HAP-1 (cell line): ENCODE measurements around the gene TNK1.

ENCODE experiments used
- DNase-seq, 2 experiments: peaks; one replicate each; pipeline ENCODE4 v3.0.0-alpha.2; 2016 to 2020; ENCODE audit warnings: low spot score in 2 of 2
- H3K27me3 ChIP-seq: fragments of 250-450 bp; sonication (Bioruptor Pico); 2 replicates; pipeline ENCODE4 v1.5.1; 2020; ENCODE audit warnings: low read depth, mild to moderate bottlenecking, moderate library complexity
- H3K36me3 ChIP-seq: fragments of 250-450 bp; sonication (Bioruptor Pico); replicated peaks from 2 replicates; pipeline ENCODE4 v1.5.1; 2020; ENCODE audit warnings: mild to moderate bottlenecking
- H3K4me1 ChIP-seq: fragments of 250-450 bp; sonication (Bioruptor Pico); 2 replicates; pipeline ENCODE4 v1.5.1; 2020; ENCODE audit warnings: mild to moderate bottlenecking
- H3K4me3 ChIP-seq: fragments of 250-450 bp; sonication (Bioruptor Pico); 2 replicates; pipeline ENCODE4 v1.5.1; 2020; ENCODE audit warnings: mild to moderate bottlenecking, moderate library complexity
- H3K9me3 ChIP-seq: fragments of 250-450 bp; sonication (Bioruptor Pico); 2 replicates; pipeline ENCODE4 v1.5.1; 2020; ENCODE audit warnings: mild to moderate bottlenecking, moderate library complexity
- in situ Hi-C: fragments of 300-500 bp; cut with MboI; formaldehyde crosslinking; loops from 3 replicates; pipeline ENCODE4 v1.14.3; 2020; ENCODE audit warnings: low sequenced_read_pairs, inconsistent platforms, mixed read lengths

TNK1 gene

DNA sequence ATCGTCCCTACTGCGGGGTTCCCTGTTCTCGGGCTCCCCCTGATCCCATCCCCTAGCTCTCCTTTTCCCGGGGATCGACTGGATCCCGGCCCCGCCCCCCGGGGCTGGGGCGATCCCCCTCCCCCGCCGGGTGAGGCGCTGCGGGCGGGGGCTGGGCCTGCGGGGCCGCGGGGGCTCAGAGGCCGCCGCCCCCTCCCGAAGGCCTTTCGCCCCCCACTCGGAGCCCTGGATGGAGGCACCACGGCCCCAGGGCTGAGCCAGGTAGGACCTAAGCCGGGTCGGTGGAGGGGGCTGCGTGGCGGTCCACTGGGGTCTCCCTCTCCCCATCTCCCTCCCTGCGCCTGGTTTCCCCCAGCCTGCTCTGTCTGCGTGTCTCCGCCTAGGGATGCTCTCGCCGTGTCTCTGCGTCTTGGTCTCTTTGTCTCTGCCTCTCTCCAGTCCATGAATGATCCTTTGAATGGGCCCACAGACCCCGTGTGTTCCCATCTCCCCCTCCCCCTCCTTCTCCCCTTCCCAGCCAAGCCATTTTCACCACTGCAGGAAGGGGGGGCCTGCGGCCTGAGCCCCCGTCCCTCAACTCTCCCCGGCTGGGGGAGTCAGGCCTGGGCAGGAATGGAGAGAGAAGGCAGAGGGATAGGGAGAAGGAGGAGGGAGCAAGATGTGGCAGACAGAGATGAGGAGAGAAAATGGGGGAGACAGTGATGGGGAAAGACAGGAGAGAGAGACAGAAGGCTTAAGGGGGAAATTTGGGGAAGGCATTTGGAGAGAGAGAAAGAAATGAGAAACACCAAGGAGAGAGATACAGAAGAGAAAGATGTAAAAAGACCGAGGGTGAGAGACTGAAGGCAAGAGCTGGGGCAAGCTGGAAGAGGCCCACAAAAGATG lies 24.7 kb downstream of the TNK1 start:
- in situ Hi-C loops = no loop called here
- Histone ChIP-seq H3K4me1 (peaks cover 6% of the 10 kb centered on the region), H3K27me3 (no peaks in the 10 kb centered on the region), H3K36me3 (peaks cover 14% of the 10 kb centered on the region), H3K9me3 (no peaks in the 10 kb centered on the region), H3K4me3 (peak overlapping the region; percentile 69)
- peak in 1 of 2 experiments; percentile 40 for DNase-seq

DNA sequence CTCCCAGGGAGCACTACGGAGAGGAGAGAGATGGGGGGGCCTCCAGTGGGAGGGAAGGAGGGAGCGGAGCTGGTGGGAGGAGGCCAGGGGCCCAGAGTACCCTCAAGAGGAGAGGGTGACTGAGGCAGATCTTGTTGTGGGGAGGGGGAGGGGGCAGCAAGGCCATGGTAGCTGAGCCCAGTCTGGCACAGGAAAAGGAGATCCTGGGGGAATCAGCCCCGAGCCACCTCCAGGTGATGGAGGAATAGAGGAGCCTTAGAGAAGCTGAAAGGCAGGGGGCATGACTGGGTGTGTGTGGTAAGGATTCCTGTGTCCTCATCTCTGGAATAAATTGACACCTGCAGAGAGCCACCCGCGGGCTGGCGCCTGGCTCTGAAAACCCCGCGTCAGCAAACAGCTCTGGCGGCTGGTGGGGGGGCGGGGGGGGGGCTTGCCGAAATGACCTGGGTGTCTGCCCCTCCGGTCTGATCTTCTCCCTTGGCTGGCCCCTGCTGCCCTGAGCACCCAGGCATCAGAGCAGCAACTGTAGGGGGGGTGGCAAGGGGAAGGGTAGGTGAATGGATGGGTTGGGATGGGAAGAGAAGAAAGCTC lies 25.4 kb downstream of the TNK1 start:
- H3K9me3 ChIP-seq = no peaks in the 10 kb centered on the region
- in situ Hi-C loops = no loop called here
- DNase-seq = peak in 1 of 2 experiments; percentile 26
- H3K36me3 ChIP-seq = peaks cover 14% of the 10 kb centered on the region
- H3K4me3 ChIP-seq = peak overlapping the region; percentile 69
- peaks cover 6% of the 10 kb centered on the region for H3K4me1 ChIP-seq
- no peaks in the 10 kb centered on the region for H3K27me3 ChIP-seq

DNA sequence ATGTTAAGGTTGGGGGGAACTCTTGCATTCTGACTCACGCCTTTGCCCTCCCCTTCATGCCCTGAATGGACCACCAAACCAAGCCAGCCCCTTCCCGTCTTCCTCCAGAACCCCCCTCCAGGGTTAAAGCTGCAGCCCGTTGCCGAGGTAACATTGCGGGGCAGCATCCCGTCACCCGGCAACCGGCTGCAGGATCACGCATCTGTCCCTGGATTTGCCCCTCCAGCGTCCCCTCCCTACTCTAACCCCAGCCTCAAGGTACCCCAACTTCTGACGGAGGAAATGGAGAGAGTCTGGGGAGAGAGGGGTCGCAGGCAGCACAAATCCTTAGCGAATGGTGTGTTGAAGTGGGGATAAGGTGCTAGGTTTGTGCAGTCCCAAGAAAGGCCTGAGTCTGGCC lies 26.2 kb downstream of the TNK1 start:
- Histone ChIP-seq H3K4me3 (no peak overlapping the region), H3K4me1 (peaks cover 6% of the 10 kb centered on the region), H3K27me3 (no peaks in the 10 kb centered on the region), H3K36me3 (peaks cover 12% of the 10 kb centered on the region), H3K9me3 (no peaks in the 10 kb centered on the region)
- in situ Hi-C loops = no loop called here
- DNase-seq = no peak

DNA sequence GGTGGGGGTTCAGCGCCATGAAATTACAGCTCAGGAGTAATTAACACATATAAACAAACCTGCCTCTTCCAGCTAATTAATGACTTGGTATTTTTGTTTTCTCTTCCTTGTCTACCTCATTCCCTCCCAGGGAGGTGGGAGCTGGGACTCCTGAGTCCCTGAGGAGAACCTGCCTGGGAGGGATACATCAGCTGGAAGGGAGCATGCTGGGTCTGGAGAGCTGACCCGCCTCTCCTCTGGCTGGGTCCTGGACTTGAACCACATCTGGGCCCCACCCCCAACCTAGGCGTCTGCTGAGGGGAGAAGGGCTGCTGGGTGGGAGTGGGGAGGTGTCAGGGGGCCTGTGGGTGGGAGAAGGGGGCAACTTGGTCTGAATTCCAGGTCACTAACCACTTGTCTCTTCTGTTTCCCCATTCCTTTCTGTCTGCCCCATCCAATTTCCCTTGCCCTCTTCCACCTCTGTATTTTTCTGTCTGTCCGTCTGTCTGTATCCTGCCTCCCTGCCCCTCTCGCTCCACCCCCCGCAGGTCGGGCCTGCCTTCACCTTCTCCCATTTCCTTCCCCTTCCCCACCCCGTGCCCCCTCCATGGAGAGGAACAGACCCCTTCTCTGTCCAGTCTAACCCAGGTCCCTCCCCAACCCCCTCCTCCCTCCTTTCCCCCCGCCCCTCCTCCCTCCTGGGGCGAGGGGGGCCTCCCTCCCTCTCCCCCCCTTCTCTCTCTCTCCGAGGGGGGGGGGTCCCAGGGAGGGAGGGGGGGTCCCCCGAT lies 26.8 kb downstream of the TNK1 start, which contains the start of gene NLGN2:
Gene NLGN2, plus strand, starts transcription at position 361 of the 767 bp plus-strand sequence. CDS start 411 bp downstream, outside the sequence.
- Histone ChIP-seq H3K36me3 (peaks cover 10% of the 10 kb centered on the region), H3K4me3 (no peak within 1 kb of the TSS), H3K9me3 (no peaks in the 10 kb centered on the region), H3K4me1 (peaks cover 5% of the 10 kb centered on the region), H3K27me3 (no peaks in the 10 kb centered on the region)
- in situ Hi-C loops = no loop called here
- DNase-seq = no peak

DNA sequence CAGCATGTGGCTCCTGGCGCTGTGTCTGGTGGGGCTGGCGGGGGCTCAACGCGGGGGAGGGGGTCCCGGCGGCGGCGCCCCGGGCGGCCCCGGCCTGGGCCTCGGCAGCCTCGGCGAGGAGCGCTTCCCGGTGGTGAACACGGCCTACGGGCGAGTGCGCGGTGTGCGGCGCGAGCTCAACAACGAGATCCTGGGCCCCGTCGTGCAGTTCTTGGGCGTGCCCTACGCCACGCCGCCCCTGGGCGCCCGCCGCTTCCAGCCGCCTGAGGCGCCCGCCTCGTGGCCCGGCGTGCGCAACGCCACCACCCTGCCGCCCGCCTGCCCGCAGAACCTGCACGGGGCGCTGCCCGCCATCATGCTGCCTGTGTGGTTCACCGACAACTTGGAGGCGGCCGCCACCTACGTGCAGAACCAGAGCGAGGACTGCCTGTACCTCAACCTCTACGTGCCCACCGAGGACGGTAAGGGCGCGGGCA lies 27.4 kb downstream of the TNK1 start:
- no peaks in the 10 kb centered on the region; the same call in 1 of the 2 replicates for H3K4me1 ChIP-seq
- in situ Hi-C loops = no loop called here
- peaks cover 9% of the 10 kb centered on the region for H3K36me3 ChIP-seq
- H3K9me3 ChIP-seq = no peaks in the 10 kb centered on the region
- H3K27me3 ChIP-seq = no peaks in the 10 kb centered on the region
- H3K4me3 ChIP-seq = no peak overlapping the region
- no peak for DNase-seq

DNA sequence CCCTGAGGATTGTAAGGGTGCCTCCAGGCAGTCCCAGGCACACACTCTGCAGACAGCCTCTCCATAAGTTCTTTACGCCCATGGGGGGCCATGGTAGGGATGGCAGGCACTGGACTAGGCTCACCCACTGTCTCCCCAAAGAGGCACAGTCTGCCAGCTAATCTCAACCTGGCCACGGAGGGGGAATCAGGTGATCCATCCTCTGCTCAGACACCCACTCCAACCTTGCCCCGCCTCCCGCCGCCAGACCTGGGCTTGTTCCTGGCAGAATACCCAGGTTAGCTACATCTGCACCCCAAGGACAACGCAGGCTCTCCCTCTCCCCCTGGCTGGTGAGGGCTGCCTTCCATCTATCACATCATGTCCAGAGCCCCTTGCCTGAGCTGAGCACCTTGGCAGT lies 28.0 kb downstream of the TNK1 start:
- no peak for DNase-seq
- Histone ChIP-seq H3K4me3 (no peak overlapping the region), H3K27me3 (no peaks in the 10 kb centered on the region), H3K9me3 (no peaks in the 10 kb centered on the region), H3K4me1 (no peaks in the 10 kb centered on the region; the same call in 1 of the 2 replicates), H3K36me3 (peaks cover 9% of the 10 kb centered on the region)
- in situ Hi-C loops = no loop called here

DNA sequence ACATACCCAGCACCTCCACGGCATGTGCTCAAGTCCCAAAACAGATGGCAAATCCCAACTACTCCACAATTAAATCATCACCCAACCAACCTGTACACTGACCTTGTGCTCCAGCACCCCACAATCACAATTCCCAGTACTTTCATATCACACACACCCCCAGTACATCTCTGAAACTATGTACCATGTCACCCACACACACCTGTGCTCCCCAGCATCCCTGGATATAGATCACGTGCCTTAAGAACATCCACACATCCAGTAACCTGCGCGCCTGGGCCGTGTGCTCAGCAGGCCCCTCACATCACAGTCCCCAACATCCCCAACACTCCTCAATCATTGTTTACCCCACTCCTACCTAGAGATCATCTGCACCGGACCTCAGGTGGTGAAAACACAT lies 28.8 kb downstream of the TNK1 start:
- peaks cover 9% of the 10 kb centered on the region for H3K36me3 ChIP-seq
- H3K9me3 ChIP-seq = no peaks in the 10 kb centered on the region
- DNase-seq = no peak
- in situ Hi-C loops = no loop called here
- no peaks in the 10 kb centered on the region; the same call in 1 of the 2 replicates for H3K4me1 ChIP-seq
- H3K4me3 ChIP-seq = no peak overlapping the region
- H3K27me3 ChIP-seq = no peaks in the 10 kb centered on the region

DNA sequence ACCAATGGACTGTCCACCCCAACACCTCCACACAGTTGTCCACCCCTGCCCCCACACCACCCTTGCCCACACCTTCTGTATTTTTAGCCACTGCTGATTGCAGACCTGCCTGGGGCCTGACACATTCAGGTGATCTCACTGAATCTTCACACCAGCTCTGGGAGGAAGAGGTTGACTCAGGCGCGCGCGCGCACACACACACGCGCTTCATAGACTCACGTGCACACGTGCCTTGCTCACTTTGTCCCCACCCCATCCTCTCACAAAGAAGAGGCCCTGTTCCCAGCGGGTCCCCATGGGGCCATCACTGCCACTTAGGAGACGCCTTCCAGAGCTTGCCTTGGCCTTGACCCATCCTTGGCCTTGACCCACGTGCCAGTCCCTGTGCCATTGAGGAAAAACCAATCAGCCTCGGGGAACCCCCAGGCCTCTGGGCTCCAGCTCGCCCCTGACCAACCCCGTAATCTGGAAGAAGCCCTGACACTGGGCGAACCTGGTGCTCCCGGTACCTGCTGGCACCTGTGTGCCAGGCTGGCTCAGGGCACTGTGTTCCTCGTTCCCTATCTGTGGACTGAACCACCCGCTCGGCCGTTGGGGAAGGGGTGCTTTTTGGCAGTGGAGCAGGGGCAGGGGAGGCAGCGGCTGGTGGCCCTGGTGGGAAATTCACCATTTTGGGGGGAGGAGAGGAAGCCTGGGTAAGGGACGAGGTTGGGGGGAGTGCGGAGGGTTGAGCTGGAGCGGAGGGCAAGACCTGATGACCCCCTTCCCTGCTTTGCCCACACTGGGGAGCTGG lies 29.9 kb downstream of the TNK1 start:
- DNase-seq = no peak
- Histone ChIP-seq H3K36me3 (peaks cover 15% of the 10 kb centered on the region), H3K9me3 (no peaks in the 10 kb centered on the region), H3K4me3 (no peak overlapping the region), H3K27me3 (no peaks in the 10 kb centered on the region), H3K4me1 (no peaks in the 10 kb centered on the region; the same call in 1 of the 2 replicates)
- in situ Hi-C loops = no loop called here

DNA sequence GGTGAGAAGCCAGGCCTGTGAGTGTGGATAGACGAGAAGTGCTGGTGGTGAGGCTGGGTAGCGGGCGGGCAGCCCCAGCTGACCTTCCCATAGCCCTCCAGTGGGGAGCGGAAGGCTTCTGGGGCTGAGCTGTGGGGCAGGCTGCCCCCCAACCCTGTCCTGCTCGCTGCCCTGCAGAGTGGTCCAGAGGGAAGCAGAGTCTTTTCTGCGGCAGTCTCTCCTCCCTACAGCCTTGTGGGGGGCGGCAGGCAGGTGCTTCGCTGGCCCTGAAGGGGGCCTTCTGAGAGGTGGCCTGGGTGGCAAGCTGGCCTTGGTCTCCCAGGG lies 30.5 kb downstream of the TNK1 start:
- peaks cover 15% of the 10 kb centered on the region for H3K36me3 ChIP-seq
- no peak for DNase-seq
- in situ Hi-C loops = no loop called here
- H3K4me3 ChIP-seq = no peak overlapping the region
- no peaks in the 10 kb centered on the region for H3K4me1 ChIP-seq
- H3K27me3 ChIP-seq = no peaks in the 10 kb centered on the region
- H3K9me3 ChIP-seq = no peaks in the 10 kb centered on the region

DNA sequence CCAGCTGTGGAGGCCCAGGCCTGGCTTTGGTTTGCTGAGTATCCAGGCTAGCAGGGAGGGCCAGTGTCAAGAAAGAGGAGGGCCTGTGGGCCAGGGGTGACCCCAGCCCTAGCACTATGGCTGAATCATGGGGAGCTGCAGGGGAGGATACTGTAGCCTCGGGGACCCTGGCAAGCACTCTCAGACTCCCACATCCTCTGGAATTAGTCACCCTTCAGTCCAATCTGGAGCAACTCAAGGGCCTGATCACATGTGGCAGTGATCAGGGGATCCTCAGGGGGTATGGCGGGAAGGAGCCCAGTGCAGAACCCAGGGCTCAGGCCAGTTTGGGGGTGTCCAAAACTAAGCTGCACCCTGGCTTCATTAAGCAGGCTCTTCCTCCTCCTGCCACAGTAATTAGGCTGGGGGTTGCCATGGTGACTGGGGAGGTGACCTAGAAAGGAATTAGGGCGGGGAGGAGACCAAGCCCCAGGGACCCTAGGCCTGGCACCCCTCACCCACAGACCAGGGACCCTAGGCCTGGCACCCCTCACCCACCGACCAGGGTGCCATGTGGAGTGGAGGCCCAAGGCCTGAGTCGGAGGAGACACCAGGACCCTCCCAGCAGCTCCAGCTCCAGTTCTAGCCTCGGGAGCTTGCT lies 32.6 kb downstream of the TNK1 start:
- peaks cover 15% of the 10 kb centered on the region for H3K36me3 ChIP-seq
- no peaks in the 10 kb centered on the region for H3K4me1 ChIP-seq
- H3K27me3 ChIP-seq = no peaks in the 10 kb centered on the region
- DNase-seq = no peak
- in situ Hi-C loops = no loop called here
- no peak overlapping the region for H3K4me3 ChIP-seq
- no peaks in the 10 kb centered on the region for H3K9me3 ChIP-seq

DNA sequence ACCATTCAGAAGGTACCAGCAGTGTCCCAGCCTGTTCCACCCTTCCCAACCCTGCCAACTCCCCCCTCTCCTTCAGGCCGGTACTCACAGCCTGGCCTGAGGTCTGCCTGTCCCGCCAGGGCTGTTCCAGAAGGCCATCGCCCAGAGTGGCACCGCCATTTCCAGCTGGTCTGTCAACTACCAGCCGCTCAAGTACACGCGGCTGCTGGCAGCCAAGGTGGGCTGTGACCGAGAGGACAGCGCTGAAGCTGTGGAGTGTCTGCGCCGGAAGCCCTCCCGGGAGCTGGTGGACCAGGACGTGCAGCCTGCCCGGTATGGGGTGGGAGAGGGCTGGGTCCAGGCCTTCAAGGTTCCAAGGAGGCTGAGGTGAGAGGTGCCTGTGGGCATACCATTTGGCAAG lies 33.9 kb downstream of the TNK1 start:
- no peak overlapping the region for H3K4me3 ChIP-seq

DNA sequence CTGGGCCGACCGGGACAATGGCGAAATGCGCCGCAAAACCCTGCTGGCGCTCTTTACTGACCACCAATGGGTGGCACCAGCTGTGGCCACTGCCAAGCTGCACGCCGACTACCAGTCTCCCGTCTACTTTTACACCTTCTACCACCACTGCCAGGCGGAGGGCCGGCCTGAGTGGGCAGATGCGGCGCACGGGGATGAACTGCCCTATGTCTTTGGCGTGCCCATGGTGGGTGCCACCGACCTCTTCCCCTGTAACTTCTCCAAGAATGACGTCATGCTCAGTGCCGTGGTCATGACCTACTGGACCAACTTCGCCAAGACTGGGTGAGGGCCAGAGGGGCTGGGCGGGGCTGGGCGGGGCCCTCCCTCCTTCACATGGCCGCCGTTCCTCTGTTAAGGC lies 34.9 kb downstream of the TNK1 start:
- Histone ChIP-seq H3K9me3 (no peaks in the 10 kb centered on the region), H3K27me3 (no peaks in the 10 kb centered on the region), H3K36me3 (peaks cover 5% of the 10 kb centered on the region; the same call in 1 of the 2 replicates), H3K4me3 (no peak overlapping the region), H3K4me1 (no peaks in the 10 kb centered on the region)
- in situ Hi-C loops = no loop called here
- no peak for DNase-seq

More for the DNA sequence above, 33.9 kb downstream of the TNK1 start:
- H3K36me3 ChIP-seq = peaks cover 10% of the 10 kb centered on the region
- H3K27me3 ChIP-seq = no peaks in the 10 kb centered on the region
- H3K4me1 ChIP-seq = no peaks in the 10 kb centered on the region
- no peaks in the 10 kb centered on the region for H3K9me3 ChIP-seq
- no peak for DNase-seq
- in situ Hi-C loops = no loop called here

DNA sequence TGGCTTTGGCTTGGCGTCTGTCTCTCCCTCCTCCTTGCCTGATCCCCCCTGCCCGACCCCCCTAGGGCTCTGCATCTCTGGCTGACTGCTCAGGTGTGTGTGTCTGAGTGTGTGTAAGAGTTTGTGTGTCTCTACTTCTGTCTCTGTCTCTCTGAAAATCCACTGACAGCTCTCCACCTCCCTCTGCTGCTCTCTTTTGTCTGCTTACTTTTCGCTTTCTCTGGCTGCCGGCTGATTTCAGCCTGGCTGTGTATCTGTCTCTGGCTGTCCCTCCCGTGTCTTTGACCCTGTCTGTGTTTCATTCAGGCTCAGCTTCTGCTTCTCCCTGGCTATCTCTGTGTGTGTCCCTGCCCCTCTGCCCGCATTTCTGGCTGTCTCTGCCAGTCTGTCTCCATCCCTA lies 35.4 kb downstream of the TNK1 start:
- in situ Hi-C loops = no loop called here
- Histone ChIP-seq H3K27me3 (no peaks in the 10 kb centered on the region), H3K4me1 (no peaks in the 10 kb centered on the region), H3K4me3 (no peak overlapping the region), H3K9me3 (no peaks in the 10 kb centered on the region), H3K36me3 (peaks cover 5% of the 10 kb centered on the region; the same call in 1 of the 2 replicates)
- DNase-seq = no peak
